Activated CD8-positive, alpha-beta memory T cell treated with anti-CD3 and anti-CD28 coated beads for 1 hour (primary cell): ENCODE results near the gene DBF4.

Experiments
- DNase-seq, 2 donors: peaks; one replicate each; pipeline ENCODE4 v3.0.0-alpha.2; 2020; ENCODE audit warnings: low read depth in 1 of 2; ENCODE audit errors: extremely low read depth in 1 of 2

The DBF4 gene

DNA sequence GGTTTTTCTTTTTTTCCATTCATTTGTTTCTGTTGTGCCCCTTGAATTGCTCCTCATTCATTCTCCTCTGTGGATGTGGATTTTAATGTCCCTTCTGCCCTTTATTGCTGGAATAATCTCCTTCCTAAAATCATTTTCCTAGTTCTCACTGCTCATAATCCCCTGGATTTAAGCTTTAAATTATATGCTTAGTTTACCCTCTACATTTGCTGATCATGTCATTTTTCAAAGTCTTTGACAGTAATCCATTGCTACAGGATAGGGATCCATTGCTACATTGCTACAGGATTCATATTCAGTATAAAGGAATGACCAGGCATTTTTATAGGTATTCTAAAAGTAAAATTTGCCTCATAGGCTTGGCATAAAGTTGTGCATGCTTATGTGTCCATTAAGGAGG is 72.1 kb downstream of the DBF4 start:
- DNase-seq, result no peak
